Bladder microvascular endothelial cell (primary cell): Measurements from ENCODE around the gene USP30. TPM values are rescaled to one million over a fixed set of nuclear protein-coding genes. Genes with fewer than 3 reads are reported as not detected.

Experiments used
- total RNA-seq: library from RNA; depleted of rRNA; stranded (reverse); fragments of >200 nt; gene quantifications from 2 replicates; pipeline ENCODE4 v1.2.3, GENCODE V29; 2014

Gene USP30, protein sequence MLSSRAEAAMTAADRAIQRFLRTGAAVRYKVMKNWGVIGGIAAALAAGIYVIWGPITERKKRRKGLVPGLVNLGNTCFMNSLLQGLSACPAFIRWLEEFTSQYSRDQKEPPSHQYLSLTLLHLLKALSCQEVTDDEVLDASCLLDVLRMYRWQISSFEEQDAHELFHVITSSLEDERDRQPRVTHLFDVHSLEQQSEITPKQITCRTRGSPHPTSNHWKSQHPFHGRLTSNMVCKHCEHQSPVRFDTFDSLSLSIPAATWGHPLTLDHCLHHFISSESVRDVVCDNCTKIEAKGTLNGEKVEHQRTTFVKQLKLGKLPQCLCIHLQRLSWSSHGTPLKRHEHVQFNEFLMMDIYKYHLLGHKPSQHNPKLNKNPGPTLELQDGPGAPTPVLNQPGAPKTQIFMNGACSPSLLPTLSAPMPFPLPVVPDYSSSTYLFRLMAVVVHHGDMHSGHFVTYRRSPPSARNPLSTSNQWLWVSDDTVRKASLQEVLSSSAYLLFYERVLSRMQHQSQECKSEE
- total RNA-seq: 4.0 and 4.7 TPM in 2 replicates

DNA sequence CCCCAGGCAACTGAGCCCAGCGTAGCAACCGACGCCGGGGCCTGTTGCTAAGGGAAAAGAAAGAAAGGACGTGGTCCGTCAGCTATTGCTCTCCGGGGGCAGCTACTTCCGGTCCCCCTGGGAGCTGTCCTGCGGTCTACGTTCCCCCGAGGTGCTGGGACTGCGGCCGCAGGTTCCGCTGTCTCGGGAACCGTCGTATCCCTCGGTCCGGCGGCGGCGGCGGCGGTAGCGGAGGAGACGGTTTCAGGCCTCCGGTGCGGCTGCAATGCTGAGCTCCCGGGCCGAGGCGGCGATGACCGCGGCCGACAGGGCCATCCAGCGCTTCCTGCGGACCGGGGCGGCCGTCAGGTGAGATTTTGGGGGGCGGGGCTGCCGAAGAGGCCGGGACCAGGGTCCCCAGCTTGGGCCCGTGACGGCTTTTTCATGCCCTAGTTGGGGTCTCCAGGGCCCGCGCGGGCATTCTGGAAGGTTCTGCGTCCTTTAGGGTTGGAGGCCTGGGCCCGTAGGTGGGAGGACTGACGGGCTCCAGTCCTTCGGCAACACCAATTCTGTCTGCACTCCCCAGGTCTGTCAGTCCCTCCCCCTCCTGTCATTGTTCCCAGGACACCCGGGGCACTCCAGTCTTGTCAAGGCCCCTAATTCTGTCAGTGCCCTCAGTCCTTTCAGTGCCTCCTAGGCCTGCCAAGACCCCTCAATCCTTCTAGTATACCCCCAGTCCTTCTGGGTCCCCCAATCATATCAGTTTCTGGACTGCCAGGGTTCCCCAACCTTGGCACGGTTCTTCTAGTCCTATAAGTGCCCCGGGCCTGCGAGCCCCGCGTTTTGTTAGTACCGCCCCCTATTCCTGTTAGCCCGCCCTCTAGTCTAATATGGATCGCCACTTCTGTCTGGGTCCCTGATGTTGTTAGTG lies at the start of gene USP30:
Gene USP30 (plus strand): TSS at position 163 of the 910 bp plus-strand sequence. CDS start 103 bp downstream, at position 266.

DNA sequence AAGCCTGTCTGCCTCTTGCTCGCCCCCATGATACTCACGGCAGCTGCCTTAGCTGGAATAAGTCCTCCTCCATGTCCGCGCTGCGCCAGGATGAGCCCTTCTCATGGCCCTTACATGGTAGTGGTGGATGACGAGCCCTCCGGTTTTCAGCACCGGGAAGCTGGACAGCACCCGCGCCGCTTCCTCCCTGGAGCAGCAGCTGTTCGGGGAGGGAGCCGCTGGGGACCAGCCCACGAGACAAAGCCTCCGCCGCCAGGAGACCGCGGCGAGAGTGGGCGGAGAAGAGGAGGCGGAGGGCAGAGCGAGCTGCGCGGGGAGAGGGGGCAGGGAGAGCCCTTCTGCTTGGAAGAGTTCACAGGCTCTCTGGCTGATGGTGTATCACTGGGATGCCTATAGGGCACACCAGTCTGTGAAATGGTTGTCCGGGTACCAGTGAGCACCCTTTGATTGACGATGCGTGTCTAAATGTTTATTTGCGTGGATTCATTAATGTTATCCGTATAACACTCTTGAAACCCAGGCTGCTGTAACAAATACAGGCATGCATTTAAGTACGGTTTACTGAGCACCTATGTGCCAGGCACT lies 31.5 kb upstream of the USP30 start, which contains the start of gene SVOP:
Gene SVOP (minus strand): TSS at position 273 of the 585 bp plus-strand sequence. CDS start 200 bp downstream, at position 73.

DNA sequence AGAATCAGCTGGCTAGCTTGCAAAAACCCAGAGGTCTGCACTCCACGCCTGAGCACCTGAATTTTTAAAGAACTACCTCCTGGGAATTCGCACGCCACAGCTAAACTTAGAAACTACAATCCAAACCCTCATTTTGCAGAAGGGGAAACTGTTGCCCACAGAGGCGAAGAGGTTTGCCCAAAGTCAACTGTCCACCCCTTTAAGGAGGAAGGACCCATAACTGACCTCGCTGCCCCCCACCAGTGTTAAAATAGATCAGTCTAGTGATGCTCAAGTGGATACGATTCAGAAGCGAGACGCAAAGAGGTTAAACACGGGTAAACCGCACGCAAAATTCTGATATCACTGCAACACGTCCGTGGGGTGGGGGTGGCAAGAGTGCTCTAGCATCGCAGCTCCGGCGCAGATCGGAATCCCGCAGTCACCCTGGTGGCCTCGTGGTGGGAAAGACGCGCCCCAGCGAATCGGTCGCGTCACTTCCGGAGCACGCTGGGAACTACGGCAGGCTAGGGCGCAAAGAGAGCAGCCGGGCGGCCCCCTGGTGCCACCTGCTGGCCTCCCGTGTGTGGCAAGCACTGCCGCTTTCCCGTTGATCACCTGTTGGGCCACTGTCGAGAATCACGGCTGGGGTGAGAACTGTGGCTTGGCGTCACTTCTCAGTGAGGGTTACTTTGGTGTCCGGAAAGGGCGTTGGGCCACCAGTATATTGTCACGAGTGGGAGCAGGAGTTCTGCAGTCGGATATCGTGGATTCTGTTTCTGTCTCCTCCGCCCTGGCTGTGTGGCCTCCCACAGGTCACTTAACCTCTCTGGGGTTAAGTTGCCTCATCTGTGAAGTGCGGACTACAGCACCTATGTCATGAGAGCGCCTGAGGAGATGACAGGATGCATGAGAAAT lies 40.9 kb downstream of the USP30 start, which contains the start of gene ALKBH2:
Gene ALKBH2 (minus strand): TSS at position 451 of the 897 bp plus-strand sequence. CDS start 686 bp downstream, outside the sequence.

DNA sequence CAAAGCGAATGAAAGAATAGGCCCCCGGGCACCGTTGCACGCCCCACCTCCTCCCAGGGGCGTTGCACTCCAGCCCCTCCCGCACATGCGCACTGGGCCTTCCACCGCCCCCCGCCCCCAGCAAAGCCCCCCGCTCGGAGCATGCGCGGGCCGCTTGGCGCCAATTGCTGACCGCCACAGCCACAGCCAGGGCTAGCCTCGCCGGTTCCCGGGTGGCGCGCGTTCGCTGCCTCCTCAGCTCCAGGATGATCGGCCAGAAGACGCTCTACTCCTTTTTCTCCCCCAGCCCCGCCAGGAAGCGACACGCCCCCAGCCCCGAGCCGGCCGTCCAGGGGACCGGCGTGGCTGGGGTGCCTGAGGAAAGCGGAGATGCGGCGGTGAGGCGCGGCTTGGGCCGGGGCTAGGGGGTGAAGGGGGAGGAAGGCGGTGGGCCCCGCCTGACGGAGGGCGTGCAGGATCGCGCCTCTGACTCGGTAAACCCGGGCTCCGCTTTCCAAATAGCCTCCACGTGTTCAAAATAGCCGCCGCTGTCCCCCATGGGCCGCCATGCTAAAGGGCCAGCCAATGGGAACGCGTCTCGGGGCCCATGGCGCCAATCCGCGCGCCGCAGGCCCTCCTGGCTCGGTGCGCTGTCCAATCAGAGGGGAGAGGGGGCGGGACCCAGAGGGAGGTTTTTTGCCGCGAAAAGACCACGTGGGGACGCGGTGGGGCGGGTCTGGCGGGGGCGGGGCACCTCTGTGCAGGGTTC lies 45.2 kb downstream of the USP30 start, which contains the start of gene UNG:
Gene UNG (plus strand): TSS at position 163 of the 748 bp plus-strand sequence. CDS start 83 bp downstream, at position 246.

DNA sequence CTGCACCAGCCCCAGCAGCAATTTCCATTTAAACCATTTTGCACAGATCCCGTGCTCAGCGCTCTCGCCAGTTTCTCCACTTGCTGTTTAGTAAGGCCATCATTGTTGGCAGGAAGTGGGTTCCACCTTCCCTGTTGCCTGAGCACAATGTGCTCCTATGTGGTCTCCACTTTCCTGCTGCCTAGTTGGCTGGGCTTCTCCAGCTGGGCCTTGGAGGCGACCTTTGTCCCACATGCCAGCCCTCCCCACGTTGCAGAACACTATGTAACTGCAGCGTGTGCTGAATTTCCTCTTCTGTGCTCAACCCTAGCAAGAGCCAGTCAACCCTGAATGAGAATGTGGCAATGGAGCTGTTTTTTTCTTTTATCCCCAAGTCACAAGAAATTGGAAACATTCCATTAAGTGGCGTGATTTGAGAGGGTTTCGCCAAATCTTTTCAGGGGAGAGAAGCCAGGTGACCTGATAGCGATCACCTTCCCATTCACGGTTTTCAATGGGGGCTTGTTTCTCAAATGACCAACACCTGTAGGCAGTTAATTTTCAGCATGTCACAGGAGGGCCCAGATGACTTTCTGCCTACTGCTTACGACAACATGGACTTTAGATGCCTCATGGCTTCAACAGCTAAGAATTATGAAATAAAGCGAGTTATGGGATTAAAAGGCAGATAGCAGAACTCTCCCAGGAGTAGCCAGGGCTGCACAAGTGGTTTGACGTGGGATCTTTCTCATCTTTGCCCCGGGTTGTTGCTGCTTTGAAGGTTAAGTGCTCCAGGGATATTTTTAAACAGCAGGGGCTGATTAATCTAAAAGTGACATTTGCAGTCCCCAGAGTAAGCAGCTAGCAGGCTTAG lies 63.6 kb downstream of the USP30 start, which contains the start of gene ACACB:
Gene ACACB (plus strand): TSS at position 830 of the 853 bp plus-strand sequence. CDS start 22,819 bp downstream, outside the sequence.

Other genes starting within 250 kb of the USP30 start
- 8.7 and 53.6 TPM in 2 replicates for gene SSH1, start 195.0 kb upstream of the USP30 start, total RNA-seq
- gene DAO, start 172.5 kb upstream of the USP30 start, total RNA-seq: not detected in 2 replicates
- gene SVOP, start 31.5 kb upstream of the USP30 start, total RNA-seq: not detected in 2 replicates
- 7.6 and 7.7 TPM in 2 replicates for gene ALKBH2, start 40.9 kb downstream of the USP30 start, total RNA-seq
- gene UNG, start 45.0 kb downstream of the USP30 start, total RNA-seq: 14.5 and 23.3 TPM in 2 replicates
- 2.5 and 3.6 TPM in 2 replicates for gene ACACB, start 64.0 kb downstream of the USP30 start, total RNA-seq